HuH-7.5 (cell line): ENCODE data around the gene NPPC.
"Not testable (repeated sequence)": the region's sequence is repeated elsewhere in the genome, so short reads cannot be mapped to it uniquely, and the experiment has no call there.

Experiments
- DNase-seq: peaks from one replicate; pipeline ENCODE4 v3.0.0; 2011; ENCODE audit warnings: low spot score

NPPC gene

DNA sequence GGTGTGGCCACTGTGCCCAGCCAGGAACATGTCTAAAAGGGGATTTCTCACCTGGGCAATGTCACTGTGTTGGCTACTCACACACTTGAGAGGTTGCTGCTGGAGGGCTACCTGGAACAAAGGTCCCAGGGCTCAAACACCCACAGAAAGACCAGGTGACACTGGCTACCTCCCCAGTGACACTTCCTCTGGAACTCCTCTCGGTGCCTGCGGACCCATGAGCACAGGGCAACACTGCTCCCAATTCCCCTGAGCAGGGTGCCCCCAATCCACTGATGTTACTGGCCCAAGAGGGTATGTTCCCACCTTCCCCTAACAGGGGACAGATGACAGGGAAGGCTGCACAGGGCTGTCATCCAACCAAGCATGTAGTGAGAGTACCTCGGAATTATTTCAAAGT lies 5.8 kb downstream of the NPPC start:
- DNase-seq = no peak

DNA sequence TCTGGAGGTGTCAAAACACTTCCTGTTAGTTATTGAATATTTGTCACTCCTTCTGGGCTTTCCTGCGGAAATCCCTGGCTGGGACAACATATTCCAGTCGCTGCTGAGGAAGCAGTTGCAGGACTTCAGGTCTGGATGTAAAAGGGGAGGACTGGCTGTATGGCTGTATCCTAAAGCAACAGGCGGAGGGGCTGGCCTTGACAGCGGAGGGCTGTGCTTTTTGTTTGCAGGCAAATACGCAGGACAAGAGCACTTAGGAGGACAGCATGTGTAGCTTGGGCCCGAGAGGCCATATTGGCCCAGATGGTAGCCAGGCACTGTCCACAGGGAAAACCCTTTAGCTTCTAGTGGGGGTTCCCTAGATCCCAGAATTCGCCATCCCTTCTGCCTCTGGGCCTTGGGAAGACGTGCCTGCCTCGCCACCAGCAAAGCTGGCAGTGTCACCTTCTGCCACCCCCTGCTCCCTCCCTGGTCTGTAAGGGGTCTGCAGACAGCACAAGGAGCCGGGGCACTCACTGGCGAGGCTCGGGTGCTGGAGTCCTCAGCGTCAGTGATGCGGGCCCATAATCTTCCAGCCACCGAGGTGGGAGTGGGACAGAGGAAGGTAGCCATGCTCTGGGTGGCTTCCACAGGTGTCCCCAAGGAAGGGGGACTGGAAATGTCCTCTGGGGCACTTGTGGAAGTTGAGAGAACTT lies 6.7 kb downstream of the NPPC start:
- DNase-seq = no peak

DNA sequence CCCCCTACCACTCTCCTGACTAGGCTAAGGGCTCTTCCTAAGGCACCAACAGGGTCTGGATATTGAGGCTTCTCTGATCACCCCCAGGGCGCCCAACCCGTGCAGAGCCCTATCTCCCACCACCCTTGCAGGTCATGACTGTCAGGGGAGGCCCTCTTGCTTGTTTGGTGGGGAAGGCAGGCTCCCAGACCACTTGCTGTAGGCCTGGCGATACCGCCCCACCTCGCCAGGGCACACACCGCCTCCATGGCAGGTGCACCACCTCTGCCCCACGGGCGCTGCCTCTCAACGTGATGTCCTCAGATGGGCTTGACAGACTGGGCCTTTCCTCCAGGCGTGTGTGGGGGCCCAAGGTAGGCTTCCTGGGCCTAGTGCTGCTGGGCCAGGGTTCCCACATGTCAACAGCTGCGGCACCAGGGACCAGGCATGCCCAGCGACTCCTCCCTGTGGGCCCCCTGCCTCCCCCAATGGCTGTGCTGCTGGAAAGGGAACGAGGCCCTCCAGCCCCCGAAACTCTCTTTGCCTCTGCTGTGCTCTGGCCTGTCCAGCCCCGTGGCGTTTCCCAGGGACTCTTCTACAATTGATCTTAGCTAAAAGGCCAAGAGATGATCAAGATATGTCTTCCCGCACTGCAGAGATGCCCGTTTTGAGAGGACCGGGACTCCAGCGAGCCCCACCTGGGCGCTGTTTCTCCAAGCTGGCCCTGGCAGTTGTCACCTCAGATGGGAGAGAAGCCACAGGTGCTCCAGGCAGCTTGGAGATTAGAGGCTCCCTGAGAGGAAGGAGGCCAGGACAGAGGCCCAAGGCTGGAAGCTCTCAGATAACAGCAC lies 7.5 kb downstream of the NPPC start:
- no peak for DNase-seq

DNA sequence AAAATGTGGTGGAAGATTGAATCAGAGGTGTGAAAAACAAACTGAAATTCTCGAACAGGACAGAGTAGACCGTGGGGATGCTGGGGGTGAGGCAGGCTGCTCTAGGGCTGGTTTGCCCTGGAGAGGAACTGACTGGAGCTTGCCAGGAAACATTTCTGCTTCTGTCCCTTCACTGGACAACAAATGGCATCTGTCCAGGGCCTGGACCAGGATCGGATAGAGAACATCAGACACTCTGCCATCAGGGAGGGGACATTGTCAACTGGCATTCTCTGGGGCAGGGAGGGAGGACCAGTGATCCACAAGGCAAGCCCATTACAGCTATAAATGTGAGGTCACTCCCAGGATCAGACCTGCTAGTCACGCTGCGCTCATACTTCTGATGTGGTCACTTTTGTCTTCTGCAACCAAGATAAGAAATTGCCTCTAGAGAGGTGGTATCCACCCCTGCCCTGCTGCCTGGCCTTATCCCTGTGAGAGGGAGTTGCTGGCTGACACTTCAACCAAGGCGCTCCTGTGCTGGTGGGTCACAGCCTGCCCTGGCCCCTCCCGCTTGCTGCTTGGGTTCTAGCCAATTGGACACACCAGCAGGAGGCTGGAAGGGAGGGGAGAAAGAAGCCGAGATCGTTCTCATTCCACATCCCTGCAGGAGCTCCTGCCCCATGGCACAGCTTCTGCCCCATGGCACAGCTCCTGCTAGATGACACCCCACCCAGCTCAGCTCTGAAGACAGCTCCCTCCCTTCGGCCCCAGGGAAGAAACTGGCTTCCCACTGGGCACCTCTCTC lies 8.7 kb downstream of the NPPC start:
- no peak for DNase-seq

DNA sequence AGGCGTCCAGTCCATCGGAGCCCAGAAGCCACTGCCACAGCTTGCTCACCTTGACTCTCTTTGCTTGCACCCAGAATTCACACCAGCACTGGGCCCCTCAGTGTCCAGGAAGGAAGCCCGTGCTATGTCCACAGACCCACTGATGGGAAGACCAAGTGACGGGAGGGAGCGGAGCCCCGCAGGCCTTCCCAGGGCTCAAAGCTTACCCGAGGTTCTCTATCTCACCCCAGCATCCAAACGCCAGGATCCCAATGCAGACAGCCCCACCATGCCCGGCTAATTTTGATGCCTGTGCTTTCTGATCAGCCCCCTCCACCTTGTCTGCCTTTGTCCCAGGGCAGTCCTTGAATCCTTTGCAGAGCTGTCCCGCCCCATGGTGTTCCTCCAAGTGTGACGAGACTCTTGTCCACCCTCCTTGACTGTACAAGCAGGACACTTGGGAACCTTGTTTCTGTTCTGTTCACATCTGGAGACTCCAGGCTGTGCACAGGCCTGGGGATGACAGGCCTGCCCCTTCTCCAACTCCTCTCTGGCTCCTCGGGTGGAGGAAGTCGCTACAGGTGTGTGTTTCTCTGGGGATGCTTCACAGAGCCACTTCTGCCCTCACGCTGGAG lies 12.0 kb downstream of the NPPC start:
- no peak for DNase-seq

DNA sequence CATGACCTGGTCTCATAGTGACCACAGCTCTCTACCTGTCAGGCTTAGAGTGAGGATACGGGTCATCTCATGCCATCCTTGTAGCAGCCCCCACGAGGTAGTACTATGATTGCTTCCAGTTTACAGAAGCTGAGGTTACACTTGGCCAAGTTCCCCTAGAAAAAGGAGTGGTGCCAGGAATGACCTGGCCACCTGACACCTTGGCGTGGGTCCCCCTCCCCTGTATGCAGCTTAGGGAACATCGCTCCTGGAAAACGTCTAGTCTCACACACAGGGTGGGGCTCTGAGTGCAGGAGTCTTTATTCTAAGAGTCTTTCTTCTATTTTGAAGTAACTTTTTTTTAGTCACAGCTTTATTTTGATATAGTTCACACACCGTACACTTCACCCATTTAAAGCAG lies 14.8 kb downstream of the NPPC start:
- DNase-seq = no peak

DNA sequence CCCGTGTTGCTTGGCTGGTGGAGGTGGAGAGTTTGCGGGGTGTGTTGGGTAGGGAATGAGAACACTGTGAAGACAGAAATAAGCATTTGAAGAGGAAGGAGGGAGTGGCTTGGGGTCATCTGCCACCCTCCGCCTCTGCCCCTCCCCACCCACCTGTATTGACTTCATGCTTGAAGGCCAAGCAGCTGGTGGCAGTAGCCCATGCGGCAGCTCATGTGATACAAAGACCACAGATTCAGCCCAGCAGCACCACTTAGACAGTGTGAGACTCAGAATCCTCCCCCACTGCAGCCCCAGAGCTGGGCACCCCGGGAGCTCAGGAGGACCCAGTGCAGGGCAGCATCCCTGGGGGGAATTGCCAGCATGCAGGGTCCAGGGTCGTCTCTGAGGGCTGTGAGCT lies 15.4 kb downstream of the NPPC start:
- DNase-seq = no peak

DNA sequence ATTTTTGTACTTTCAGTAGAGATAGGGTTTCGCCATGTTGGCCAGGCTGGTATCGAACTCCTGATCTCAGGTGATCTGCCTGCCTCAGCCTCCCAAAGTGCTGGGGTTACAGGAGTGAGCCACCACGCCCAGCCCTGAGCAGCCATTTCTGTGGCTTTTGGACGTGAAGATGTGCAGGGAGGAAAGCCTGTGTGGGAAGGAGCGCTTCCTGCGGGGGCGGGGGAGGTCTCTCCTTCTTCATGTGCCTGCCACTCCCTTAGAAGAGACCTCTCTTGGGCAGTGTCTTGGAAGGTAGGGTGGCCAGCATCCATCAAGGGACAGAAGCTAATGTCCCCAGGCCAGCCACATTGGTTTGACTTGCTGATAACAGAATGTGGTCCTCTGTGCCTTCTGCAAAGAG lies 16.0 kb downstream of the NPPC start:
- DNase-seq = not testable (repeated sequence)

DNA sequence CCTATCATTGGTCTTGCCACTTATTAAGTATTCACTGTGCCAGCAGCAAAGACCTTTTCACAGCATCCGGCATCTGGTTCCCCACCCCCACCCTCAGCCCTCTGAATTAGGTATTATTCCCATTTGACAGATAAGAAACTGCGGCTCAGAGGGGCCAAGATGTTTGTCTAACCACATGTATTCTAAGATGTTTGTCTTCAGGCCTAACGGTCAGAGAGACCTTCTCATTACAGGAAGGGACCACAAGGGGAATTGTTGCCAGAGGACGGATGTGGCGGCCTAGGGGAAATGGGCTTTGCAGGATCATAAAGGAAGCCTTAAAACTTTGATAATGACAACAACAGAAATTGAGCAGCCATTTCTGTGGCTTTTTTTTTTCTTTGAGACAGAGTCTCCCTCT lies 16.6 kb downstream of the NPPC start:
- DNase-seq = no peak

DNA sequence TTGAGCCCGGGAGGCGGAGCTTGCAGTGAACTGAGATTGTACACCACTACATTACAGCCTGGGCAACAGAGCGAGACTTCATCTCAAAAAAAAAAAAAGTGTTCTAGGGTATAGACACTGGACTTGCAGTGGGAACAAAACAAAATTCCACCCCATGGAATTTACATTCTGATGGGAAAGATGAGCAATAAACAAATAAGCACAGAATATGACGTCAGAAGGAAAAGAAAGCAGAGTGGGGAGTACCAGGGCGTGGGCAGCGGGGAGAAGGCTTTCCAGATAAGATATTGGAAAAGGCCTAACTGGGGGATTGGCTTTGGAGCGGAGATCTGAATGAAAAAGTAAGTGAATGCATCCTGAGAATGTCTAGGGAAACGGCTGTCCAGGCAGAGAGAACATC lies 17.6 kb downstream of the NPPC start:
- no peak for DNase-seq

DNA sequence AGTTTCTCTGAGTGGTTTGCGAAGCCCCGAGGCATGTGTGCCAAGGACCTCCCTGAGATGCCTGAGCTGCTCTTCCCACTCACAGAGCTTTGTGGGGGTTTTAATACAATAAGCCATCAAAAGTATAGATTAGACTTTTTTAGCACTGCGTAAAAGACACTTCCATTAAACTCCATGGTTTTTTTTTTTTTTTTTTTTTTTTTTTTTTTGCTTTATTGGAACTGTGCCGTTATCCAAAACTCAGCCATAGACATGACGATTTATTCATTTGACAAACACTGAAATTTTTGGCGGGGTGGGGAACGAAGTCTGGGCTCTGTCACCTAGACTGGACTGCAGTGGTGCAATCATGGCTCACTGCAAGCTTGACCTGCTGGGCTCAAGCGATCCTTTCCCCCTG lies 18.4 kb downstream of the NPPC start:
- no peak for DNase-seq

DNA sequence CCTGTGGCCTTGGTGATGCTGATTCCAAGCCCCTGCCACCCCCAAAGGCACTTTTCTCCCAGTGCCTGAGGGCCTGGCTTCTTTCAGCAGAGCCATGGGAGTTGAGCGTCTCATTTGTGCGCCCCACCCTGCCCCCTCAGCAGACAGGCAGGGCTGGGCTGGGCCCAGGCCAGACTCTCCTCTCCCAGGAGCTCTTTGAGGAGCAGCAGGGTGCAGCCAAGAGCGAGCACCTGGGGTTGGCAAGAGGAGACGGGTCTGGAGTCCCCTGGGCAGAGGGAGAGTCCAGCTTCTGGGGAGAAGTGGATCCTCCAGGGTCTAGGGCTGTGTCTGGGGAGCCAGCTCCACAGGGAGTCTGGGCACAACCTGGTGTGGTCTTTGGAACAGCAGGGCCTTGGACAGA lies 21.2 kb downstream of the NPPC start:
- no peak for DNase-seq

DNA sequence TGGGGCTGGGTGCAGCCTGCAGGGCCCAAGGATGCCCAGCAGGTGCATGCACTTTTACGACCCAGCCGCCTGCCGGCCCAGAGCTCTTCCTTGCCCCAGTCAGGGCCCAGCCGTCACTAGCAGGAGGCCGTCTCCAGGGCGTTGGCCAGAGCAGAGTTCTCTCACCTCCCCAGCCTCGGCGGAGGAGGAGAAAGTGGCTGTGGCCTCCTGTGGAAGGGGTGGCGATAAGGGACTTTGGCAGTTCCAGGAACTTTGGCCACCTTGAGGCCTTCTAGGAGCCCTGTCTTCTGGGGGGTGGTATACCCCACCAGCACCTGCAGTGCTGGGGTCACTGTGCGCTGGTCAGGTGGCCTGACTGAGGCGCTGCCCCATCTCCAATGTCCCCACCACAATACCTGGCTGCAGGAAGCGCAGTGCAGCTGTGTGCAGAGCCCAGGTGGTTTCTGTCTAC lies 22.0 kb downstream of the NPPC start:
- no peak for DNase-seq

DNA sequence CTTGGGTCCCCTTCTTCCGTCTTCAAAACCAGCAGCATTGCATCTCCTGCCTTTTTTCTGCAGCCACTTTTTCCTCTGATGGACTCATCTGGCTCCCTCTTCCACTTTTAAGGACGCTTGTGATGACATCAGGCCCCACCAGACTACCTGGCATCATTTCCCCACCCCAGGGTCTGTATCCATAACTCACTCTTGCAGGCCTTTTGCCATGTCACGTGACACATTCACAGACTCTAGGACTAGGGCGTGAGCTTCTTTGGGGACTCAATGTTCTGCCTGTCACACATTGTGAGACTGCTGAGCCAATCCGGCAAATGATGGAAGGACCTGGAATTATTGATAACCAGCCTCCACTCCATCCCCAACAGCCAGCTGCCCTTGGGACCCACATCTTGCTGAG lies 23.6 kb downstream of the NPPC start:
- no peak for DNase-seq

DNA sequence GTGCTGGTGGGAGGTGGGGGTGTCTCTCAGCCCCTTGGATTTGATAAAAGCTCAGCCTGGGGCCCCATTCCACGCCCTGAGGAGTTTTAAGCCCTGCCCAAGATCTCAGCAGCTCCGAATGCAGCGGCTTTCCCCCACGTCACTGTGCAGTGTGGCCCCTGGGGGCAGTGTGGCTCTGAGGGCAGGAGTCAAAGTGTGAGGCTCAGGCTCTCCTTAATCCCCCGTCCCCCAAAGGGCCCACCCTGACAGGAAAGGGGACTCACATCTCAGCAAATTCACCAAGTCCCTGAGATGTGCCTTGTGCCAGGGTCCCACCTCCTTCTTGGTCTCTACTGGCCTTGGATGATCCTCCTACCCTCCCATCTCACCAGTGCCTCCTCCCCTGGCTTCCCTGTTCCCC lies 25.2 kb downstream of the NPPC start:
- no peak for DNase-seq

DNA sequence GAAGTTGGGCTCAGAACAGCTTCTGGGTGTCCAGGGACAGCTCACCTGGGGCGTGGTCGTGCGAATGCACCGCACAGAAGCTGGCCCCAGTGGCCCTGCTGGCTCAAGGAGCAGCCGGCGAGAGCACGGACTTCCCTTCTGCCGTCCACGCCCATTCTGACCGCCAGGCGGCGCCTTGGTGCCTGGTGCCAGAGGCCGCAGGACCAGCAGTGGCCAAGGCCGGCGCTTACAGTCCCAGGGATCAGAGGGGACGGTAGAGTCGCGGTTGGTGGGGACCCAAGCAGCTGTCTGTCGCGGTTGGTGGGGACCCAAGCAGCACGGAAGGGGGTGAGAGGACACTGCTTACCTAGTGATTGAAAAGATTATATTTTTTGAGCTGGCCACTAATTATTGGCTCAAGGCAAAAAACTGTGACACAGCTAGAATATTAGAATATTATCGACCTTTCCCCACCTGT lies 25.7 kb downstream of the NPPC start:
- DNase-seq = peak; percentile 81

DNA sequence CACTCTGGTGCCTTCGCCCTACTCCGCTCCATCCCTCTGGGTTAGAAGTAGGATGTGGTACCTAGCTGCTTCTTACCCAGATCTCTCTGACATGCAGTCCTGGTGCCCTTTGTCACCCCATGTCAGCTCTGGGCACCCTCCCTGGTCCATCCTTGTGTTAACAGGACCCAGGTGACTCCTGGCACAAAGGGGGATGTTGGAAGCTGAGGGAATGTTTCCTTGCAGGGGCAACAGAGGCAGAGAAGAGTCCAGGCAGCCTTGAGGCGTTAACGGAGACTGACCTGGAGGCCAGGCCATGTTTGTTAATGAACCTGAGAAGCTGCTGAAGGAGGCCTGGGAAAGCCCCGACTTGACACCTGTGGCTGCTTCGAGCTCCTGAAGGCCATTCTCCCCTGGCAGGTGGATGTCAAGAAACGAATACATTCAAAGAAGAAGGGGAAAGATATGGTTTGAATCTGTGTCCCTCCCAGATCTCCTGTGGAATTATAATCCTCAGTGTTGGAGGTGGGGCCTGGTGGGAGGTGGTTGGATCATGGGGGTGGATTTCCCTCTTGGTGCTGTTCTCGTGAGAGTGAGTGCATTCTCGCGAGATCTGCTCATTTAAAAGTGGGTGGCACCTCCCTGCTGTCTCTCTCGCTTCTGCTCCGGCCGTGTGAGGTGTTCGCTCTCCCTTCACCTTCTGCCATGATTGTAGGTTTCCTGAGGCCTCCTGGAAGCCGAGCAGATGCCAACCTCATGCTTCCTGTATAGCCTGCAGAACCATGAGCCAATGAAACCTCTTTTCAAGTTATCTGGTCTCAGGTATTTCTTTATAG lies 31.4 kb downstream of the NPPC start:
- no peak for DNase-seq

DNA sequence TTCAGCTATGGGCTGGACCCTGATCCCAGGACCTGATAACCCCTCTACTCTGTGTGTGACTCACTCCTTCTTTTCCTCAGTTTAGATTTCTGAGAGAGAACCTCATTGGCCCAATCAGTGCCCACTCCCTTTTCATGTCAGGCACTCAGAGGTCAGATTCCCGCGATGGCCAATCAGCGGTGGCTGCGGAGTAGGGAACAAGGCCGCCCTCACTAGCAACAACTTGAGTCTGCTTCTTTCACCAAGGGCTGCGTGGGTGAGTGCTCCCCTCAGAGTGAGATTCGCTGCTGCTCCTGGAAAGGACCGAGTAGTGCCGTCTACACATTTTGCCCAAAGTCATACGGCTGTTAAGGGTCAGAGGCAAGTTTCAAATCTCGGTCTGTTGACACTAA lies 34.7 kb downstream of the NPPC start:
- no peak for DNase-seq

DNA sequence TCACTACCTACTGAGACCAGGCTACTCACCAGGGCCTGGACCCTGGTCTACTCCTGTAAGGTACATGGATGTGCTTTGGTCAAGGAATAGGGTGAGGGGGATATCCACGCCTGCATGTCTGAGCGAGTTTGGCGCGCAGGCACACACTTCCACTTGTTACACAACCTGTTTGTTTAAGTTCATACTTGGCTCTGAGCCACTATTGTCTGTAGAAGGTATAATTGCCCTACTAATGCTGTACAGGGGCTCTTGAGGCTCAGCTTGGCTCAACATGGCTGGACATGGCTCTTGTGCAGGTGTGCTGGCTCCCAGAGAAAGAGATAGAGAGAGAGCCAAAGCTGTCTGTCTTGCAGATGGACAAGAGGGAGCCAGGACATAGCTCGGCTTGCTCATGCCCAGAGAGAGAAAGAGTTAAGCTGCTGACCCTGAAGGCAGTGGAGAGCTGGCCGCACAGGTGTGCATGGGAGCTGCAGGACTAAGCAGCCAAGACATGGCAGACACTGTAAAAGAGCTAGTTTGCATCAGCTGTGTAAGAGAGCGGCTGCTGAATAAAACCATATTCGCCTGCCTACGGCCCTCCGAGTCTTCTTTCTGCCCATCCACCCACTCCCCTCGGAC lies 35.2 kb downstream of the NPPC start:
- no peak for DNase-seq

DNA sequence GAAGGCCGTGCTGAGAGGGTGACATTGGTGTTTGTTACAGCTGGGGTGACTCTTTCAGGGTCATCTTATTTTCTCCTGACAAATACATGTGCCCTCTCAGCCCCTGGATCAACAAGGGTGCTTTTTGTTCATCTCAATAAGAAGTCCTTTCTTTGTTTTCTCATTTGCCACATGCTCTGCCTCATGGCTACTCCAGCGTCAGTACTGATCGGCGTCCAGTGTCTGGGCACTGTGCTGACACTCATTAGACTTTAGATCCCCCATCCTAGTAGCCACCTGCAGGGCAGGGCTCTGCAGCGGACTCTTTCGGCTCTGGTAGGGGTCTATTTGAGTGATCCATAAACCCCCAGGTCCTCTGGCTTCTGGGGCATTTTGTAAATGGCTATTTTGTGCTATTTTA lies 38.4 kb downstream of the NPPC start:
- no peak for DNase-seq

DNA sequence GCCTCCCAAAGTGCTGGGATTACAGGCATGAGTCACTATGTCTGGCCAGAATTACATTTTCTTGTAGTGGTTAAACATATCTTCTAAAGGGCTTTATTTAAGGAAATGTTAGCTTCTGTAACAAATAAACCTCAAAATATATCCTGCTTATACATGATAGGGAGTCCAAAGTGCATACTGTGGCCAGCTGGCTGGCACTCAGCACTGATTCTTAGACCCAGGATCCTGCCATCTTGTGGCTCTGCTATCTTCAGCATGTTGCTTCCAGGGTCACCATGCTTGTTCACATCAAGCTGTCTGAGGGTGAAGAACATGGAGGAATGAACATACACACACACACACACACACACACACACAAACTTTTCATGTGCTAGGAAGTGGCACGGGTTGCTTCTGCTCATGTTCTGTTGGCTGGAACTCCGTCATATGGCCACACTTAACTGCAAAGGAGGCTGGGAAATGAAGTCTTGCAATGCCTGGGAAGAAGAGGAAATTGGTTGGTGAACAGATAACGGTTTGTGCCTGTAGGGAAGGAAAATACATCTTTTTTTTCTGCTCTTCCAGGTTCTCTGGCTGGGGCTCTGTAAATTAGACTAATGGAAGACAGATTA lies 40.0 kb downstream of the NPPC start:
- DNase-seq = no peak
